SK-N-MC (cell line): ENCODE results near the gene CBFB.

Source experiments
- EZH2 ChIP-seq: fragments of 200-600 bp; sonication (generic); IDR thresholded peaks from one replicate; pipeline ENCODE4 v1.6.1; 2017; ENCODE audit warnings: antibody characterized with exemption
- FOXP2 ChIP-seq: optimal IDR thresholded peaks from 2 replicates; pipeline ENCODE3; 2011; ENCODE audit warnings: mild to moderate bottlenecking, moderate library complexity; ENCODE audit not compliant: insufficient read depth; ENCODE audit errors: extremely low read length, control extremely low read depth
- POLR2AphosphoS5 ChIP-seq: IDR thresholded peaks from 2 replicates; pipeline ENCODE4 v1.6.1; 2012; ENCODE audit warnings: mild to moderate bottlenecking, low read depth, low read length, borderline replicate concordance

- TF ChIP-seq POLR2AphosphoS5, result no peak
- no peak for TF ChIP-seq EZH2
- TF ChIP-seq FOXP2, result no peak
These were observed 83.0 kb downstream of the CBFB start for GRCh38 chr16:67111951-67112444.
